ENCODE measurements around the gene GMDS. TPM values are rescaled to one million over a fixed set of nuclear protein-coding genes. Genes with fewer than 3 reads are reported as not detected.

GMDS gene
- total RNA-seq, 1 experiment from 2014 or later: 27.6 TPM

DNA sequence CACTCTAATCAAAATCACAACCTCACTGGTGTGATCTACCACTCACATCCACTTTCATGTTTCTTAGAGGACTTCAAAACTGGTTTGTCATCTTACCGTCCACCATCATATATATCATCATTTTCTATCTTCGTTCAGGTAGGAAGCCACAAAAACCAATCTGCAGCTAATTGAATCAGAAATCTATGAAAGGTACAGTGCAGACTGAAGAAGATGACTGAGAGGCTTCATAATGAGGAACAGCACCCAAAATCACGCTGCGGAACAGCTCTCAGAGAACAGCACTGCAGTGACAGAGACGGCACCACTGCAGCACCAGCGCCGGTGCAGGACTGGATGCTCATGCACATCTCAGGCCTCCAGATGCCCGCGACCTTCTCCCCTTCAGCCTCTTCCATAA is 13.0 kb downstream of the GMDS start:
- no peak overlapping the region for H2BK15ac ChIP-seq (ENCODE audit: low read depth, low read length)
- no peak overlapping the region for H3K18ac ChIP-seq (ENCODE audit: insufficient read length, low read depth, low read length)
- no peak overlapping the region; a peak in 1 of 7 replicates for H3K27ac Mint-ChIP-seq
- no peak overlapping the region for H2AFZ ChIP-seq (ENCODE audit: low read length)
- H3K79me2 ChIP-seq (ENCODE audit: insufficient read depth, low read length): no peaks in the 10 kb centered on the region; the same call in 1 of the 2 replicates
- H4K91ac ChIP-seq (ENCODE audit: insufficient read length, low read depth, low read length): no peak overlapping the region
- H2BK12ac ChIP-seq (ENCODE audit: insufficient read length, low read depth, low read length): no peak overlapping the region
- H4K20me1 ChIP-seq (ENCODE audit: control insufficient read depth, insufficient read depth, insufficient read length): no peaks in the 10 kb centered on the region
- H3K4me1 Mint-ChIP-seq: peaks cover 31 to 32% of the 10 kb centered on the region in 2 experiments
- H3K4me2 ChIP-seq (ENCODE audit: insufficient read depth, insufficient read length, low read length): no peak overlapping the region
- no peak overlapping the region for H3K27ac ChIP-seq (ENCODE audit: insufficient read length, low read depth, low read length)
- H3K56ac ChIP-seq (ENCODE audit: insufficient read length, low read depth, low read length): no peak overlapping the region
- DNase-seq: no peak
- H2AK5ac ChIP-seq (ENCODE audit: insufficient read length, low read length): no peak overlapping the region
- no peak overlapping the region for H2BK5ac ChIP-seq (ENCODE audit: insufficient read length, low read length)
- H3K27me3 ChIP-seq (ENCODE audit: insufficient read depth, low read length): no peaks in the 10 kb centered on the region
- H3K36me3 Mint-ChIP-seq (ENCODE audit: insufficient read depth in 1 of 3, low read depth in 3 of 3): no peaks in the 10 kb centered on the region; a peak in 1 of 7 replicates
- no peaks in the 10 kb centered on the region for H3K9me3 ChIP-seq (ENCODE audit: control insufficient read depth, low read depth, low read length)
- H3K4ac ChIP-seq (ENCODE audit: low read depth, low read length): no peak overlapping the region
- H3K4me3 Mint-ChIP-seq: no peak overlapping the region
- no peak overlapping the region for H2BK20ac ChIP-seq (ENCODE audit: low read depth, low read length, poor library complexity, severe bottlenecking)
- no peaks in the 10 kb centered on the region for H3K9me3 Mint-ChIP-seq
- H3K23ac ChIP-seq (ENCODE audit: insufficient read length, low read depth, low read length): no peak overlapping the region
- no peaks in the 10 kb centered on the region for H3K27me3 Mint-ChIP-seq (ENCODE audit: low read depth)
- no peak overlapping the region for H2BK120ac ChIP-seq (ENCODE audit: low read depth, low read length, poor library complexity, severe bottlenecking)
- no peak overlapping the region for H3K9ac ChIP-seq (ENCODE audit: extremely low read depth, insufficient read length, low read length)
- WGBS (ENCODE audit: extremely low coverage, insufficient read length, low lambda C conversion rate): no CpG with 5 or more reads among the region's 9 CpGs
- TF ChIP-seq, protein P1, sequence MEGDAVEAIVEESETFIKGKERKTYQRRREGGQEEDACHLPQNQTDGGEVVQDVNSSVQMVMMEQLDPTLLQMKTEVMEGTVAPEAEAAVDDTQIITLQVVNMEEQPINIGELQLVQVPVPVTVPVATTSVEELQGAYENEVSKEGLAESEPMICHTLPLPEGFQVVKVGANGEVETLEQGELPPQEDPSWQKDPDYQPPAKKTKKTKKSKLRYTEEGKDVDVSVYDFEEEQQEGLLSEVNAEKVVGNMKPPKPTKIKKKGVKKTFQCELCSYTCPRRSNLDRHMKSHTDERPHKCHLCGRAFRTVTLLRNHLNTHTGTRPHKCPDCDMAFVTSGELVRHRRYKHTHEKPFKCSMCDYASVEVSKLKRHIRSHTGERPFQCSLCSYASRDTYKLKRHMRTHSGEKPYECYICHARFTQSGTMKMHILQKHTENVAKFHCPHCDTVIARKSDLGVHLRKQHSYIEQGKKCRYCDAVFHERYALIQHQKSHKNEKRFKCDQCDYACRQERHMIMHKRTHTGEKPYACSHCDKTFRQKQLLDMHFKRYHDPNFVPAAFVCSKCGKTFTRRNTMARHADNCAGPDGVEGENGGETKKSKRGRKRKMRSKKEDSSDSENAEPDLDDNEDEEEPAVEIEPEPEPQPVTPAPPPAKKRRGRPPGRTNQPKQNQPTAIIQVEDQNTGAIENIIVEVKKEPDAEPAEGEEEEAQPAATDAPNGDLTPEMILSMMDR (conservative IDR thresholded peaks at IDR 0.05): no peak
- no peak overlapping the region for H3T11ph ChIP-seq (ENCODE audit: low read length)
- H3K4me1 ChIP-seq (ENCODE audit: insufficient read depth, low read length): 0 out of 2 replicates have a peak, but pooled peaks cover 3% of the 10 kb centered on the region
- no peaks in the 10 kb centered on the region for H3K23me2 ChIP-seq (ENCODE audit: insufficient read length, low read depth, low read length, poor library complexity, severe bottlenecking)
- H4K8ac ChIP-seq (replicated peaks; ENCODE audit: insufficient read length, low read depth, low read length): no peak overlapping the region
- H3K14ac ChIP-seq (ENCODE audit: insufficient read depth, low read length): no peak overlapping the region
- no peak overlapping the region for H4K5ac ChIP-seq (ENCODE audit: insufficient read length, low read depth, low read length)
- peaks cover 4% of the 10 kb centered on the region for H3K79me1 ChIP-seq (ENCODE audit: insufficient read depth, low read depth, low read length, poor library complexity, severe bottlenecking)
